HL-60 (cell line): ENCODE results near the gene NUP93.

Experiments used
- CTCF ChIP-seq: IDR thresholded peaks from one replicate; pipeline ENCODE4 v1.5.1; 2011; ENCODE audit warnings: low read length, control low read depth, inconsistent platforms; ENCODE audit not compliant: insufficient read depth
- GABPA ChIP-seq: IDR thresholded peaks from 2 replicates; pipeline ENCODE4 v1.6.1; 2012; ENCODE audit warnings: low read depth
- POLR2AphosphoS5 ChIP-seq: IDR thresholded peaks from 2 replicates; pipeline ENCODE4 v1.6.1; 2012; ENCODE audit warnings: low read depth
- REST ChIP-seq: IDR thresholded peaks from 2 replicates; pipeline ENCODE4 v1.6.1; 2012; ENCODE audit warnings: low read depth; ENCODE audit not compliant: insufficient replicate concordance
- SPI1 ChIP-seq: IDR thresholded peaks from 2 replicates; pipeline ENCODE4 v1.6.1; 2012; ENCODE audit warnings: low read depth, mild to moderate bottlenecking, borderline replicate concordance

GRCh38 chr16:56763291-56763916, 33.5 kb downstream of the NUP93 start:
- TF ChIP-seq CTCF (no peak), POLR2AphosphoS5 (no peak), GABPA (no peak), REST (no peak), SPI1 (no peak)
